ENCODE measurements around the gene GJB3.
"Not testable (repeated sequence)": the region's sequence is repeated elsewhere in the genome, so short reads cannot be mapped to it uniquely, and the experiment has no call there.

The GJB3 gene

DNA sequence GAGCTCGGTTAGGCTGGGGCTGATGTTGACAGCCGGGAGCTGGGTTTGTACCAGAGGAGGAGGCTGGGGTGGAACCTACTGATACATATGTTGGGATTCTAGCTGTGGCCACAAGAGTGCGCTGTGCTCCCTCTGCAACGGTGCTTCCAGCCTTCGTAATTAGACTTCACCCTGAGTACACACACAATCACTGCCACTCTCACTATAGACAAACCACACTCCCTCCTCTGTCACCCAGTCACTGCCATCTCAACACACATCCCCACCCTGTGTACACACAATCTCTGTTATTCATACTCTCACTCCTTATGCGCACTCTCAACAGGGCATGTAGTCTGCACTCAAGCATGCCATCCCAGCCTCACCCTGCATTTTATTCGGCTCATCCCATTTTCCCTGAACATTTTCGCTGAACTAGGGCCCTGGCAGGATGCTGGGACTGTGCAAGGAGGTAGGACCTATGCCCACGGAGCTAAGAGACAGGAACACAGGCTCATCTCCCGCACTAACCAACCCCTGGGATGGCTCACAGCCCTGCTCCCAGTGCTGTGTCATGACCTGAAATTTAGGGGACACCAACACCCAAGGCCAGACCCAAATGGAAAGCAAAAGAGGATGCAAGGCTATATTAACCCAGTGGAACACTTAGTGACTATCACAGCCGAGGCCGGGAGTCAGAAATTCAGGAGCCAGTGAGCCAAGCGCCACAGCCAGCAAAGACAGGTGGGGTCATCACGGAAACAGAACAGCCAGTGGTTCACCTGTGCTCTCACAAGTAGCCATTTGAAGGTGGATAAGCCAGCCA, 5.7 kb downstream of the GJB3 start:
- DNase-seq, result peak; percentile 53

GRCh38 chr1:34787461-34788420, 6.7 kb downstream of the GJB3 start:
- peak; percentile 22 for DNase-seq

- DNase-seq, result no peak
Observed at GRCh38 chr1:34790985-34791384, 10.0 kb downstream of the GJB3 start.

DNA sequence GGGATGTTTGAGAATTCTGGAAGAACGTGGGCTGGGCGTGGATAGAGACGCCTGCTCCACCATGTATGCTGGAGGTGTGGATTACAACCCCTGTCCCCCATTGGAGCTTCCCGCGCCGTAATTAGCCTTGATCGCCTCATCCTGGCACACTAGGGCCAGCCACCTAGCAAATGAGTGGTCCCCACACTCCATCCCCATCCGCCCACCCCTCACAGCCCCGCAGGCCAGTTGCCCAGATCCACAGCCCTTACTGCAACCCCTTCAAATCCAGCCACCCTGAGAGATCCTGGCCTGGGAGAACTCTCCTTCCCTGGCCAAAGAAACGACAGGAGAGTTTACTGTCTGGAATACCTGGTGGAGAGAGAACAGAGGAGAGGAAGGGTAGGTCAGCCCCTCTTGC, 11.4 kb downstream of the GJB3 start:
- no peak for DNase-seq

GRCh38 chr1:34792868-34793727, 12.1 kb downstream of the GJB3 start, which contains the start of gene GJA4:
TSS of gene GJA4 (plus strand) at chr1:34792999. CDS start at chr1:34794214, 1,215 bp downstream.
- no peak for DNase-seq

DNA sequence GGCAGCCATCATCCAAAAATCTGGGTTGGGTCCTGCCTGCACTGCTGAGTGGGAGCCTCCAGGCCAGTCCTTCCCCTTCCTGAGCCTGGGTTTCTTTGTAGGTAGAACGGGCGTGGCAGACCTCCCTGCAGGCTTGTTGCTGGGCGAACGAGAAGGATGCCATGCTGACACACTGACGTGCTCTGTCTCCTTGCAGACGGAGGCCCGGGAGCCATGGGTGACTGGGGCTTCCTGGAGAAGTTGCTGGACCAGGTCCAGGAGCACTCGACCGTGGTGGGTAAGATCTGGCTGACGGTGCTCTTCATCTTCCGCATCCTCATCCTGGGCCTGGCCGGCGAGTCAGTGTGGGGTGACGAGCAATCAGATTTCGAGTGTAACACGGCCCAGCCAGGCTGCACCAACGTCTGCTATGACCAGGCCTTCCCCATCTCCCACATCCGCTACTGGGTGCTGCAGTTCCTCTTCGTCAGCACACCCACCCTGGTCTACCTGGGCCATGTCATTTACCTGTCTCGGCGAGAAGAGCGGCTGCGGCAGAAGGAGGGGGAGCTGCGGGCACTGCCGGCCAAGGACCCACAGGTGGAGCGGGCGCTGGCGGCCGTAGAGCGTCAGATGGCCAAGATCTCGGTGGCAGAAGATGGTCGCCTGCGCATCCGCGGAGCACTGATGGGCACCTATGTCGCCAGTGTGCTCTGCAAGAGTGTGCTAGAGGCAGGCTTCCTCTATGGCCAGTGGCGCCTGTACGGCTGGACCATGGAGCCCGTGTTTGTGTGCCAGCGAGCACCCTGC, 13.2 kb downstream of the GJB3 start:
- DNase-seq, result no peak

- no peak for DNase-seq
Observed at GRCh38 chr1:34794790-34795180, 13.8 kb downstream of the GJB3 start.

DNA sequence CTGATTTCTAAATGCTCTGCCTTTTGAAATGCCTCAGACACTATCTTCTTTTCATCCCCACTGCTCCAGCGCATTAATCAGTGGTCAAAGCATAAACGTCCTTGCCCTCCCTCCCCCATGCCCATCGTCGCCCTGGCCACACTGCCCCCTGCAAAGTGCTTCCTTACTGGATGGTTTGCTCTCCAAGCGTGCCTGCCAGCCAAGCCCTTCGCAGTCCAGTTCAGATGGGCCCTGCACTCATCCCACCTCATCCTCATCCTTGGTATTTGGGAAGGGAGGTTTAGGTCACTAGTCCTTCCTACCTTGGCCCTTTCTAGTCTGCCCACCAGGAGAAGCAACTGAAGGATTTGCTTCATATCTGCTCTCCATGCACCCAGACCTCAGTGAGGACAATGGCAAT, 14.9 kb downstream of the GJB3 start:
- no peak for DNase-seq

GRCh38 chr1:34796990-34797389, 16.0 kb downstream of the GJB3 start:
- DNase-seq, result no peak

DNA sequence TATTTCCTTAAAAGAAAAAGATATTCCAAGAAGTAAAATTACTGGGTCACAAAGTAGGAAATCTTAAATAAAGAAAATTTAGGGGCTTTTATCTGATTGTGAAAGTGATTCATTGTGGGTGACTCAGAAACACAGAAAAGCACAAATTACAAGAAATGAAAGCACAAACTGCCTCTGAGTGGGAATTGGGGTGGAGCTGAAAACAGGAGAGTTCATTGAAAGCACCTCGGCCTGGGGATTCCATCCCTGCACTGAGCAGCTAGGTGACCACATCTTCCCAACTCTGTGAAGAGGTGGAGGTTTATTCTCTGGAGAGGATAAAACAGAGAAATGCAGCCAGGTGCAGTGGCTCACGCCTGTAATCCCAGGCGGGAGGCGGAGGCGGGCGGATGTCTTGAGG, 19.2 kb downstream of the GJB3 start:
- no peak for DNase-seq

- no peak for DNase-seq
Observed at GRCh38 chr1:34803770-34804169, 22.8 kb downstream of the GJB3 start.

DNA sequence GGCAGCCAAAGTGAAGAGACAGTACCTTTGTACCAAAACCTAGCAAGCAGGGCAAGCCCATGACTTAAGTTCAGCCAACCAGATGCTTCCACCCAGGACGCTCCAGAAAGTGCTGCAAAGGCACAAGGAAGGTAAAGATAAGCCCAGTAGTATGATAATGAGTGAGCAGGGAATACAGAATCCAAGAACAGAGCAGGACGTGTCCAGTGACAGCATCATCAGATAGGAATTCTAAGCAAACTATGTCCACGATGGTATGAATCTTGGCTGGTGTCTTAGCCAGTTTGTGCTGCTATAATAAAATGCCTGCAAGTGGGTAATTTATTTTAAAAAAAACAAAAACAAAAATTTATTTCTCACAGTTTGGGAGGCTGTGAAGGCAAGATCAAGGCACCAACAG, 25.4 kb downstream of the GJB3 start:
- no peak for DNase-seq

- no peak for DNase-seq
Observed at GRCh38 chr1:34808051-34808810, 27.2 kb downstream of the GJB3 start.

DNA sequence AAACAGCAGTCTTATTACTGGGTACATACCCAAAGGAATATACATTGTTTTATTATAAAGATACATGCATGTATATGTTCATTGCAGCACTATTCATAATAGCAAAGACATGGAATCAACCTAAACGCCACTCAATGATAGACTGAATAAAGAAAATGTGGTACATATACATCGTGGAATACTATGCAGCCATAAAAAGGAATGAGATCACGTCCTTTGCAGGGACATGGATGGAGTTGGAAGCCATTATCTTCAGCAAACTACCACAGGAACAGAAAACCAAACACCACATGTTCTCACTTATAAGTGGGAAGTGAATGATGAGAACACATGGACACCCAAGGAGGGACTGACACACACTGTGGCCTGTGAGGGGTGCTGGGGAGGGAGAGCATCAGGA, 29.8 kb downstream of the GJB3 start:
- DNase-seq, result not testable (repeated sequence)

GRCh38 chr1:34816332-34816731, 35.3 kb downstream of the GJB3 start:
- no peak for DNase-seq

GRCh38 chr1:34816778-34817177, 35.8 kb downstream of the GJB3 start:
- no peak for DNase-seq

DNA sequence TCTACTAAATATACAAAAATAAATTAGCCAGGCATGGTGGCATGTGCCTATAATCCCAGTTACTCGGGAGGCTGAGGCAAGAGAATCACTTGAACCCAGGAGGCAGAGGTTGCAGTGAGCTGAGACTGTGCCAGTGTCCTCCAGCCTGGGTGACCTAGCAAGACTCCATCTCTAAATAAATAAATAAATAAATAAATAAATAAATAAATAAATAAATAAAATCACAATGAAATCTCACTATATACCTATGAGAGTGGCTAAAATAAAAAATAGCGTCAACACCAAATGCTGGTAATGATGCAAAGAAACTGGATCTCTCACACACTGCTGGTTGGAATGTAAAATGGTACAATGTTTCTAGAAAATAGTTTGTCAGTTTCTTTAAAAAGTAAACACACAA, 37.8 kb downstream of the GJB3 start:
- not testable (repeated sequence) for DNase-seq

- DNase-seq, result no peak
Observed at GRCh38 chr1:34822202-34822601, 41.2 kb downstream of the GJB3 start.

GRCh38 chr1:34824817-34825454, 43.9 kb downstream of the GJB3 start:
- DNase-seq, result no peak

- DNase-seq, result no peak
Observed at GRCh38 chr1:34825455-34826091, 44.6 kb downstream of the GJB3 start.

Data from NCI-H524 treated with DMSO at 0.1 percent for 48 hours (cell line).